ENCODE data around the gene PHF5A.
"Not testable (repeated sequence)": the region's sequence is repeated elsewhere in the genome, so short reads cannot be mapped to it uniquely, and the experiment has no call there.

PHF5A gene

GRCh38 chr22:41446639-41447434, 21.7 kb downstream of the PHF5A start, which contains the start of gene TOB2:
Gene TOB2 (minus strand): TSS chr22:41446801. CDS start chr22:41437345, 9,456 bp downstream.
- peak; percentile 95 for DNase-seq

GRCh38 chr22:41446057-41446501, 22.4 kb downstream of the PHF5A start:
- DNase-seq = peak; percentile 13

- DNase-seq = peak; percentile 24
Measured at GRCh38 chr22:41445129-41446056, 23.1 kb downstream of the PHF5A start.

- peak; percentile 92 for DNase-seq
Measured at GRCh38 chr22:41444360-41445128, 23.9 kb downstream of the PHF5A start.

- DNase-seq = no peak
Measured at GRCh38 chr22:41442240-41442792, 26.2 kb downstream of the PHF5A start.

- DNase-seq = not testable (repeated sequence)
Measured at GRCh38 chr22:41440511-41440910, 28.0 kb downstream of the PHF5A start.

- DNase-seq = no peak
Measured at GRCh38 chr22:41437198-41437597, 31.3 kb downstream of the PHF5A start.

- no peak for DNase-seq
Measured at GRCh38 chr22:41436322-41437113, 32.0 kb downstream of the PHF5A start.

- no peak for DNase-seq
Measured at GRCh38 chr22:41435560-41435959, 32.9 kb downstream of the PHF5A start.

GRCh38 chr22:41434361-41435003, 34.0 kb downstream of the PHF5A start:
- DNase-seq = not testable (repeated sequence)

- DNase-seq = not testable (repeated sequence)
Measured at GRCh38 chr22:41433480-41433879, 35.0 kb downstream of the PHF5A start.

- no peak for DNase-seq
Measured at GRCh38 chr22:41431656-41432055, 36.8 kb downstream of the PHF5A start.

GRCh38 chr22:41429951-41430332, 38.5 kb downstream of the PHF5A start:
- DNase-seq = no peak

GRCh38 chr22:41429232-41429950, 39.1 kb downstream of the PHF5A start:
- DNase-seq = no peak

GRCh38 chr22:41425660-41426365, 42.7 kb downstream of the PHF5A start:
- peak; percentile 52 for DNase-seq

GRCh38 chr22:41418717-41419116, 49.8 kb downstream of the PHF5A start:
- no peak for DNase-seq

GRCh38 chr22:41417622-41418390, 50.7 kb downstream of the PHF5A start:
- no peak for DNase-seq

GRCh38 chr22:41415554-41415953, 52.9 kb downstream of the PHF5A start:
- no peak for DNase-seq
